ENCODE results near the gene ITFG2. TPM values are rescaled to one million over a fixed set of nuclear protein-coding genes. Genes with fewer than 3 reads are reported as not detected.
A peak's percentile ranks its signal among the peaks of the same experiment; 100 is the strongest.

The ITFG2 gene
- total and polyA plus RNA-seq, 3 experiments from 2014 or later: 36.9 to 53.3 (median 39.3) TPM

DNA sequence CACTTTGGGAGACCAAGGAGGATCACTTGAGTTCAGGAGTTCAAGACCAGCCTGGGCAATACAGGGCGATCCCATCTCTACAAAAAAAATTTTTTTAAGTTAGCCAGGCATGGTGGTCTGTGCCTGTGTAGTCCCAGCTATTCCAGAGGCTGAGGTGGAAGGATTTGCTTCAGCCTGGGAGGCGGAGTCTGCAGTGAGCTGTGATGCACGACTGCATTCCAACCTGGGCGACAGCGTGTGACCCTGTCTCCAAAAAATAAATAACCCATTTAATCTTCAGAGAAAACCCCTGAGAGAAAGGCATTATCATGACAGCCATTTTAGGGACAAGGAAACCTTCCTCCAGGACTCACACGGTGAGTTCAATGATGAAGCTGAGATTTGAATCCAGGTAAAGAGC, 21.4 kb upstream of the ITFG2 start:
- POLR2A ChIA-PET: no interaction called here
- H3K9me3 Mint-ChIP-seq: no peaks in the 10 kb centered on the region
- Histone ChIP-seq H3K36me3 (ENCODE audit: insufficient read depth, low read length) (no peaks in the 10 kb centered on the region), H3K27ac (ENCODE audit: low read depth, low read length) (no peak overlapping the region), H3K27me3 (ENCODE audit: insufficient read depth, low read length, poor library complexity, severe bottlenecking) (no peaks in the 10 kb centered on the region), H3K9me3 (ENCODE audit: low read length) (no peaks in the 10 kb centered on the region), H3K4me3 (ENCODE audit: low read length) (no peak overlapping the region), H3K4me1 (ENCODE audit: insufficient read depth, low read length) (peaks cover 2% of the 10 kb centered on the region)
- peaks cover 1 to 5% (median 1%) of the 10 kb centered on the region in 3 donors for H3K4me1 Mint-ChIP-seq
- CTCF ChIA-PET: no interaction called here
- peaks cover 0 to 4% (median 0%) of the 10 kb centered on the region in 3 donors for H3K36me3 Mint-ChIP-seq
- DNase-seq: no peak
- H3K4me3 Mint-ChIP-seq: peak overlapping the region in 1 of 7 donors; percentile 59
- no peak overlapping the region for H3K27ac Mint-ChIP-seq
- no peaks in the 10 kb centered on the region for H3K27me3 Mint-ChIP-seq

DNA sequence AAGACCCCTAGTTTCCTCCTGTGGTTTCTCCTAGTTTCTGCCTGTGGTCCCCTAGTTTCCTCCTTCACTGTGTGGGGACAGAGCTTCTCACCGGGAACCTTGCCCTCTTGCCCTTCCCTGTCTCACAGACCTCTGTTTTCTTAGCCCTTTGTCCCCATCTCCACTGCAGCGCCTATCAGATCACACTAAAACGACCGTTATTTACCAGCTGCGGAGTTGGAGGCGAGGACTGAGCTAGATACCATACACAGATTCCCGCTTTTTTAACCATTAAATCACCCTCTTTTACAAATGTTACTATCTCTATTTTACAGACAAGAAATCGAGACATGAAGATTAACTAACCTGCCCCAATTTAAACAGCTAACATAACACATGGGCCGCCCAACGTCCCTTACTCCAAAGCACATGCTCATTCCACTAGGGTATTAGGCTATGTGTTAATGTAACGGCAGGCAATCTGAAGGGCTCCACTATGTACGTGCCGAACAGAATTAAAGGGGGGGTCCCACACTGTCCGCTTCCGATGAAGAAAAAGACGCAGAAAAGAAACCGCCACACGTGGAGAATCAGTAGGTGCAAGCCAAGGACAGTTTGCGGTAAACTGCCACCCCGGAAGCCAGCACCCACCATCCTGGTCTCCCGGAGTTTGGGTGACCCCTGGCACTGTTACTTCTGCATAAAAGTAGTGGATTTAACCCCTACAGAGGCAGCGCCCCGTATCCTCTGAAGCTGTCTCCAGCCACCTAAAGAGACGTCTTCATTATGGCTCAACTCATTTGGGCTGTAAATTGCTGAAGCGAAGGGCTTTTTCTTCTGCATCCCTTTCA, 19.6 kb upstream of the ITFG2 start:
- Mint-ChIP-seq H3K27ac (peak overlapping the region in 3 of 8 donors; percentile 13 to 70 (median 65)), H3K27me3 (no peaks in the 10 kb centered on the region), H3K9me3 (no peaks in the 10 kb centered on the region), H3K36me3 (peaks cover 0 to 17% (median 2%) of the 10 kb centered on the region in 3 donors), H3K4me1 (peaks cover 14 to 21% (median 17%) of the 10 kb centered on the region in 3 donors), H3K4me3 (peak overlapping the region; percentile 55 to 89 (median 85))
- Histone ChIP-seq H3K9me3 (ENCODE audit: low read length) (no peaks in the 10 kb centered on the region), H3K4me1 (ENCODE audit: insufficient read depth, low read length) (peaks cover 19% of the 10 kb centered on the region), H3K27me3 (ENCODE audit: insufficient read depth, low read length, poor library complexity, severe bottlenecking) (no peaks in the 10 kb centered on the region), H3K36me3 (ENCODE audit: insufficient read depth, low read length) (peaks cover 8% of the 10 kb centered on the region), H3K4me3 (ENCODE audit: low read length) (no peak overlapping the region), H3K27ac (ENCODE audit: low read depth, low read length) (no peak overlapping the region)
- CTCF ChIA-PET: interaction anchor here (1.2 to 2.4 kb wide), 2 partner anchors 9 to 13 kb away, joined by 3 to 16 read pairs; no protein-coding TSS in a partner anchor
- no peak for DNase-seq
- POLR2A ChIA-PET: no interaction called here

DNA sequence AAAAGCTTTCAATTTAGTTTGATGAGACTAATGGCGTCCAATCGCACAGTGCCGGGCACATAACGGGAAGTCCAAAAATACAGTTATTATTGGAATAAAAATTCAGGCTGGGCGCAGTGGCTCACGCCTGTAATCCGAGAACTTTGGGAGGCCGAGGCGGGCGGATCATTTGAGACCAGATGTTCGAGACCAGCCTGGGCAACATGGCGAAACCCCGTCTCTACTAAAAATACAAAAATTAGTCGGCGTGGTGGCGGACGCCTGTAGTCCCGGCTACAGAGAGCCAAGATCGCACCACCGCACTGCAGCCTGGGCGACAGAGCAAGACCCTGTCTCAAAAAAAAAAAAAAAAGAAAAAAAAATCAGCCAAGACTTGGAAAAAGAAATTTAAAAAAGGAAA, 18.9 kb upstream of the ITFG2 start:
- POLR2A ChIA-PET: no interaction called here
- Mint-ChIP-seq H3K9me3 (no peaks in the 10 kb centered on the region), H3K36me3 (peaks cover 0 to 23% (median 3%) of the 10 kb centered on the region in 3 donors), H3K27me3 (no peaks in the 10 kb centered on the region), H3K4me3 (peak overlapping the region; percentile 75 to 94 (median 89)), H3K27ac (peak overlapping the region in 4 of 8 donors; percentile 54 to 81 (median 62)), H3K4me1 (peaks cover 14 to 21% (median 20%) of the 10 kb centered on the region in 3 donors)
- CTCF ChIA-PET: interaction anchor here (2.4 to 3.2 kb wide), 2 partner anchors 10 to 20 kb away, joined by 15 to 16 read pairs; partner anchors contain the start of gene ITFG2
- Histone ChIP-seq H3K4me1 (ENCODE audit: insufficient read depth, low read length) (peaks cover 21% of the 10 kb centered on the region), H3K4me3 (ENCODE audit: low read length) (no peak overlapping the region), H3K9me3 (ENCODE audit: low read length) (no peaks in the 10 kb centered on the region), H3K27ac (ENCODE audit: low read depth, low read length) (no peak overlapping the region), H3K36me3 (ENCODE audit: insufficient read depth, low read length) (peaks cover 14% of the 10 kb centered on the region), H3K27me3 (ENCODE audit: insufficient read depth, low read length, poor library complexity, severe bottlenecking) (no peaks in the 10 kb centered on the region)
- DNase-seq: no peak

DNA sequence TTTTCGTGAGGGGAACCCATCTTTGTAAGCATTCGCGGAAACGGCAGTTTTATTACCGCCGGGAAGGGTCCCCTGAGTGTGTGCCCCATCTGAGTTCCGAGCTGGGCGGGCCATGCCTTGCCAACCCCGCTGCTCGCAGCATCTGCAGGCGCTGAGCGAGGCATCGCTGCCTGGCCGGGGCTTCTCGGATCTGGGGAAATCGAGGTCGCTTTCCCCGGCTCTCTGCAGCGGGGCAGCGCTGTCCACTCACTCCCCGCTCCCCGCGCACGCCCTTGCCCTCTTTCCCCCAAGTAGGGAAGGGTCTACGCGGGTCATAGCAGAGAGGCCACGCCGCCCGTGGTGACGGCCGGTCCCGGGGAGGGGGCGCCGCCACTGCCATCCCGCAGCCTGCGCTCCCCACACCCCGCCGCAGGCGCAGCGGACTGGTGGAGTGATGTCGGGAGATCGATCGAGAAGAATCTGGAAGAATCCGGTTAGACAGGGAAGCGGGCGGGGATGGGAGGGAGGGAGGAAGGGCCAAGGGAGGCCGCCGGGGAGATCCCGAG, 18.2 kb upstream of the ITFG2 start:
- POLR2A ChIA-PET: interaction anchor here (3.0 kb wide), 2 partner anchors 18 to 103 kb away, joined by 18 to 22 read pairs; partner anchors contain the start of gene ITFG2
- DNase-seq: peak in 2 of 5 donors; percentile 9 to 28
- H3K27me3 Mint-ChIP-seq: no peaks in the 10 kb centered on the region
- H3K27me3 ChIP-seq (ENCODE audit: insufficient read depth, low read length, poor library complexity, severe bottlenecking): no peaks in the 10 kb centered on the region
- peaks cover 21% of the 10 kb centered on the region for H3K4me1 ChIP-seq (ENCODE audit: insufficient read depth, low read length)
- H3K27ac ChIP-seq (ENCODE audit: low read depth, low read length): no peak overlapping the region
- peaks cover 21% of the 10 kb centered on the region for H3K36me3 ChIP-seq (ENCODE audit: insufficient read depth, low read length)
- H3K4me3 Mint-ChIP-seq: peak overlapping the region; percentile 85 to 99 (median 89)
- H3K9me3 ChIP-seq (ENCODE audit: low read length): no peaks in the 10 kb centered on the region
- peaks cover 0 to 30% (median 10%) of the 10 kb centered on the region in 3 donors for H3K36me3 Mint-ChIP-seq
- peaks cover 14 to 24% (median 21%) of the 10 kb centered on the region in 3 donors for H3K4me1 Mint-ChIP-seq
- H3K27ac Mint-ChIP-seq: peak overlapping the region in 7 of 8 donors; percentile 8 to 91 (median 58)
- no peaks in the 10 kb centered on the region for H3K9me3 Mint-ChIP-seq
- CTCF ChIA-PET: interaction anchor here (1.1 to 3.2 kb wide), 4 partner anchors 10 to 103 kb away, joined by 4 to 16 read pairs (median 14); partner anchors contain the start of gene ITFG2
- H3K4me3 ChIP-seq (ENCODE audit: low read length): peak overlapping the region; percentile 66

DNA sequence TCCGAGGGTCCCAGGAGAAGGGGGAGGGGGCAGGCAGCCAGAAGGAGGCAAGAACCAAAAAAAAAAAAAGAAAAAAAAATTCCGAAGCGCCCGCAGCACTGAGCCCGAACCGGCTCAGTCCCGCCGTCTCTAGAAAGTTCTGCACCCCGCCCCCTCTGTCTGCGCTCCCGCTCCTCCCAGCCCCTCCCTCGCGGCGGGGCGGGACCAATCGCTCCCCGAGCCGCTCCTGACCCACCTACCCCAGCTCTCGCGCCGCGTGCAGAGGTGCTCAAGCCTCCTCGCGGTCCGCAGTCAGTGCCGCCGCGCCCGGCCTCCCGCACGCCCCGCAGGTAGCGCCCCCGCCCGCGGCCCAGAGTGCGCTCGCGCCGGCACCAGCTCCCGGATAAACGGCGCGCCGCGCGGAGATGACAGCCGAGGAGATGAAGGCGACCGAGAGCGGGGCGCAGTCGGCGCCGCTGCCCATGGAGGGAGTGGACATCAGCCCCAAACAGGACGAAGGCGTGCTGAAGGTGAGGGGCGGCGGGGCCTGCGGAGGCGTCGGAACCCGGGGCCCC, 17.7 kb upstream of the ITFG2 start, which contains the start of gene FKBP4:
FKBP4 (plus strand) TSS at position 235 of the 554 bp plus-strand sequence; CDS start at position 405, 170 bp downstream.
- H3K36me3 ChIP-seq (ENCODE audit: insufficient read depth, low read length): peaks cover 27% of the 10 kb centered on the region
- peaks cover 21% of the 10 kb centered on the region for H3K4me1 ChIP-seq (ENCODE audit: insufficient read depth, low read length)
- DNase-seq: peak; percentile 84 to 91 (median 86)
- peak within 1 kb of the TSS; percentile 89 to 99 (median 91) for H3K4me3 Mint-ChIP-seq
- peaks cover 14 to 24% (median 21%) of the 10 kb centered on the region in 3 donors for H3K4me1 Mint-ChIP-seq
- H3K9me3 Mint-ChIP-seq: no peaks in the 10 kb centered on the region
- peak within 1 kb of the TSS; percentile 66 for H3K4me3 ChIP-seq (ENCODE audit: low read length)
- H3K27me3 ChIP-seq (ENCODE audit: insufficient read depth, low read length, poor library complexity, severe bottlenecking): no peaks in the 10 kb centered on the region
- CTCF ChIA-PET: interaction anchor here (1.1 to 3.2 kb wide), 3 partner anchors 10 to 104 kb away, joined by 4 to 15 read pairs (median 12); partner anchors contain the start of gene ITFG2
- POLR2A ChIA-PET: interaction anchor here (0.9 to 3.0 kb wide), 4 partner anchors 18 to 104 kb away, joined by 5 to 22 read pairs (median 12); partner anchors contain the start of gene ITFG2
- peak within 1 kb of the TSS; percentile 18 for H3K27ac ChIP-seq (ENCODE audit: low read depth, low read length)
- H3K9me3 ChIP-seq (ENCODE audit: low read length): no peaks in the 10 kb centered on the region
- peak within 1 kb of the TSS; percentile 66 to 92 (median 78) for H3K27ac Mint-ChIP-seq
- H3K36me3 Mint-ChIP-seq: peaks cover 0 to 36% (median 11%) of the 10 kb centered on the region in 3 donors
- no peaks in the 10 kb centered on the region for H3K27me3 Mint-ChIP-seq

DNA sequence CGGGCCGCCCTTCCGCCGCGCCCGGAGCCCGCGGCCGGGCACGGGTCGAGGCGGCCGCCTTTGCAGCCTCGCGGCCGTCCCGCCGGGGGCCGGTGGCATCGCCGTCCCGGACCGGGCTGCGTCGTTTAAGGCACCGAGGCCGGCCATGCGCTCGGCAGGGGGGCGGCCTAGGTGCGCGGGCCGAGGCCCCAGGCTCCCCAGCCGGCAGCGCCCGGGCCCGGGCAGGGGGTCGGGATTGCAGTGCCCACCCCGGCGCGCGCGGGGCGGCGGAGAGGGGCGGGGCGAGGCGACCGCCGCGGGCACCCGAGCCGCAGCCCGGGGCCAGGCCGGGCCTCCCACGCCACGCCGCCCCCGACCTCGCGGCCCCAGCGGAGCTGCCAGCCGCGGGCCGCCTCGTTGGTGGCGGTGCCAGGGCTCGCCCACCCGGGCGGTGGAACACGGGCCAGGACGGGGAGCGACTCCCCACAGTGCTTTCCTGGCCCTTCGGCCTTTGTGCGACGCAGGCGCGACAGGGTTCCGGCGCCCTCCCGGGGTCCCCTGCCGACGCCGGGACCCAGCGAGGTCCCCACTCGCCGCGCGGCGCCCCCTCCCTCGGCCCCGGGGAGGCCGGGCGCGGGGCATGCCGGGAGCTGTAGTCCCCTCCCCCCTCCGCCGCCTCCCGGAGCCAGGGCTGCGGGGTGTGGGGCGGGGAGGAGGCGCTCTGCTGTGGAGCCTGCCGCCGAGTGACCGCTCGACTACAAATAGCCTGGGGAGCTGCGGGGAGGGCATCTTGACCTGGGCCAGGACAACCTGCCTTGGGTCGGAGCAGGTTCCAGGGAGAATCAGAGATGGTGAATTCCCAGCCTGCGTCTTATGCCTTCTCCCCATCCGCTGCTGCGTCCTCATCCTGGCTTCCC, 16.9 kb upstream of the ITFG2 start:
- Histone ChIP-seq H3K27me3 (ENCODE audit: insufficient read depth, low read length, poor library complexity, severe bottlenecking) (no peaks in the 10 kb centered on the region), H3K9me3 (ENCODE audit: low read length) (no peaks in the 10 kb centered on the region), H3K36me3 (ENCODE audit: insufficient read depth, low read length) (peaks cover 34% of the 10 kb centered on the region), H3K4me3 (ENCODE audit: low read length) (peak overlapping the region; percentile 52), H3K27ac (ENCODE audit: low read depth, low read length) (peak overlapping the region; percentile 18), H3K4me1 (ENCODE audit: insufficient read depth, low read length) (peaks cover 21% of the 10 kb centered on the region)
- DNase-seq: peak; percentile 67 to 80 (median 70)
- peak overlapping the region; percentile 66 to 97 (median 88) for H3K27ac Mint-ChIP-seq
- peaks cover 0 to 43% (median 14%) of the 10 kb centered on the region in 3 donors for H3K36me3 Mint-ChIP-seq
- peaks cover 14 to 24% (median 21%) of the 10 kb centered on the region in 3 donors for H3K4me1 Mint-ChIP-seq
- POLR2A ChIA-PET: interaction anchor here (0.5 to 3.0 kb wide), 5 partner anchors 17 to 104 kb away, joined by 3 to 22 read pairs (median 6); partner anchors contain the start of gene ITFG2
- no peaks in the 10 kb centered on the region for H3K27me3 Mint-ChIP-seq
- CTCF ChIA-PET: interaction anchor here (0.9 to 3.2 kb wide), 5 partner anchors 11 to 105 kb away, joined by 3 to 15 read pairs (median 4); partner anchors contain the start of gene ITFG2
- peak overlapping the region; percentile 87 to 99 (median 91) for H3K4me3 Mint-ChIP-seq
- H3K9me3 Mint-ChIP-seq: no peaks in the 10 kb centered on the region

Measured in CD8-positive, alpha-beta memory T cell (primary cell).